ENCODE measurements around the gene TMEM39B.
"Not testable (repeated sequence)": the region's sequence is repeated elsewhere in the genome, so short reads cannot be mapped to it uniquely, and the experiment has no call there.

Gene TMEM39B

GRCh38 chr1:32052887-32053286 lies 19.9 kb upstream of the TMEM39B start:
- TF ChIP-seq JUND (IDR thresholded peaks at IDR 0.05; ENCODE audit: low read depth), result no peak
- in situ Hi-C loops (cut with HindIII; ENCODE audit: low pct_unique_long_range_greater_than_20kb, low sequenced_read_pairs), result no loop called here
- DNase-seq (ENCODE audit: low read depth in 1 of 2, low spot score in 1 of 2), result no peak

GRCh38 chr1:32055416-32055815 lies 17.3 kb upstream of the TMEM39B start:
- in situ Hi-C loops (cut with HindIII; ENCODE audit: low pct_unique_long_range_greater_than_20kb, low sequenced_read_pairs), result no loop called here
- TF ChIP-seq JUND (IDR thresholded peaks at IDR 0.05; ENCODE audit: low read depth), result no peak
- DNase-seq (ENCODE audit: low read depth in 1 of 2, low spot score in 1 of 2), result no peak

GRCh38 chr1:32056598-32056997 lies 16.1 kb upstream of the TMEM39B start:
- TF ChIP-seq JUND (IDR thresholded peaks at IDR 0.05; ENCODE audit: low read depth), result no peak
- in situ Hi-C loops (cut with HindIII; ENCODE audit: low pct_unique_long_range_greater_than_20kb, low sequenced_read_pairs), result no loop called here
- no peak for DNase-seq (ENCODE audit: low read depth in 1 of 2, low spot score in 1 of 2)

GRCh38 chr1:32060914-32061313 lies 11.8 kb upstream of the TMEM39B start:
- no peak for TF ChIP-seq JUND (IDR thresholded peaks at IDR 0.05; ENCODE audit: low read depth)
- no peak for DNase-seq (ENCODE audit: low read depth in 1 of 2, low spot score in 1 of 2)

GRCh38 chr1:32062867-32063230 lies 9.9 kb upstream of the TMEM39B start:
- no peak for TF ChIP-seq JUND (IDR thresholded peaks at IDR 0.05; ENCODE audit: low read depth)
- in situ Hi-C loops (cut with HindIII; ENCODE audit: low pct_unique_long_range_greater_than_20kb, low sequenced_read_pairs), result no loop called here
- DNase-seq (ENCODE audit: low read depth in 1 of 2, low spot score in 1 of 2), result no peak

More at GRCh38 chr1:32060914-32061313, 11.8 kb upstream of the TMEM39B start:
- in situ Hi-C loops (cut with HindIII; ENCODE audit: low pct_unique_long_range_greater_than_20kb, low sequenced_read_pairs), result no loop called here

GRCh38 chr1:32063261-32063681 lies 9.5 kb upstream of the TMEM39B start:
- in situ Hi-C loops (cut with HindIII; ENCODE audit: low pct_unique_long_range_greater_than_20kb, low sequenced_read_pairs), result no loop called here
- TF ChIP-seq JUND (IDR thresholded peaks at IDR 0.05; ENCODE audit: low read depth), result no peak
- peak; percentile 11 to 74 for DNase-seq (ENCODE audit: low read depth in 1 of 2, low spot score in 1 of 2)

GRCh38 chr1:32065613-32066488 lies 6.9 kb upstream of the TMEM39B start:
- in situ Hi-C loops (cut with HindIII; ENCODE audit: low pct_unique_long_range_greater_than_20kb, low sequenced_read_pairs); DNase-seq (ENCODE audit: low read depth in 1 of 2, low spot score in 1 of 2): not testable (repeated sequence)

- DNase-seq (ENCODE audit: low read depth in 1 of 2, low spot score in 1 of 2), result peak in 1 of 2 experiments; percentile 13
These were observed 6.3 kb upstream of the TMEM39B start for GRCh38 chr1:32066489-32066873.

GRCh38 chr1:32068957-32069588 lies 3.7 kb upstream of the TMEM39B start:
- in situ Hi-C loops (cut with HindIII; ENCODE audit: low pct_unique_long_range_greater_than_20kb, low sequenced_read_pairs), result no loop called here
- DNase-seq (ENCODE audit: low read depth in 1 of 2, low spot score in 1 of 2), result peak in 1 of 2 experiments; percentile 18
- no peak for TF ChIP-seq JUND (IDR thresholded peaks at IDR 0.05; ENCODE audit: low read depth)

More at GRCh38 chr1:32066489-32066873, 6.3 kb upstream of the TMEM39B start:
- TF ChIP-seq JUND (IDR thresholded peaks at IDR 0.05; ENCODE audit: low read depth), result no peak
- in situ Hi-C loops (cut with HindIII; ENCODE audit: low pct_unique_long_range_greater_than_20kb, low sequenced_read_pairs), result no loop called here

GRCh38 chr1:32071758-32072621 lies 749 bp upstream of the TMEM39B start:
- DNase-seq (ENCODE audit: low read depth in 1 of 2, low spot score in 1 of 2), result no peak
- in situ Hi-C loops (cut with HindIII; ENCODE audit: low pct_unique_long_range_greater_than_20kb, low sequenced_read_pairs), result no loop called here
- no peak for TF ChIP-seq JUND (IDR thresholded peaks at IDR 0.05; ENCODE audit: low read depth)

GRCh38 chr1:32073299-32074229 lies 825 bp downstream of the TMEM39B start:
- no peak for TF ChIP-seq JUND (IDR thresholded peaks at IDR 0.05; ENCODE audit: low read depth)
- no peak for DNase-seq (ENCODE audit: low read depth in 1 of 2, low spot score in 1 of 2)
- in situ Hi-C loops (cut with HindIII; ENCODE audit: low pct_unique_long_range_greater_than_20kb, low sequenced_read_pairs), result no loop called here

- no peak for DNase-seq (ENCODE audit: low read depth in 1 of 2, low spot score in 1 of 2)
- TF ChIP-seq JUND (IDR thresholded peaks at IDR 0.05; ENCODE audit: low read depth), result no peak
- in situ Hi-C loops (cut with HindIII; ENCODE audit: low pct_unique_long_range_greater_than_20kb, low sequenced_read_pairs), result no loop called here
These were observed 2.1 kb downstream of the TMEM39B start for GRCh38 chr1:32074841-32075240.

Data from T47D (cell line).